HG03354 (cell line): ENCODE results near the gene ALS2CL.

ENCODE experiments used
- ATAC-seq: cut with Tn5 transposase; IDR thresholded peaks from one replicate; pipeline ENCODE4 v1.9.1; 2021; ENCODE audit warnings: mild to moderate bottlenecking; ENCODE audit not compliant: unreplicated experiment, poor library complexity, severe bottlenecking

ALS2CL gene

DNA sequence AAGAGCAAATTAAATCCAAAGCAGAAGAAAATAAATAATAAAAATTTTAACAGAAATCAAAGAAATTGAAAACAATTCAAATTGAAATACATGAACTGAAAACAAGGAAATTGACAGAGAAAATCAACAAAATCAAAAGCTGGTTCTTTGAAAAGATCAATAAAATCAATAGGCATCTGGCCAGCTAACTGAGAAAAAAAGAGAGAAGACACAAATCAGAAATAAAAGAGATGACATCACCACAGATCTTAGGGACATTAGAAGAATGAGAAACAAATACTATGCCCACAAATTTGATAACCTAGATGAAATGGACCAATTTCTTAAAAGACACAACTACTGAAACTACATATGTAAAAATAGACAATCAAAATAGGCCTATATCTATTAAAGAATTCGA is 42.4 kb downstream of the ALS2CL start:
- no peak for ATAC-seq

DNA sequence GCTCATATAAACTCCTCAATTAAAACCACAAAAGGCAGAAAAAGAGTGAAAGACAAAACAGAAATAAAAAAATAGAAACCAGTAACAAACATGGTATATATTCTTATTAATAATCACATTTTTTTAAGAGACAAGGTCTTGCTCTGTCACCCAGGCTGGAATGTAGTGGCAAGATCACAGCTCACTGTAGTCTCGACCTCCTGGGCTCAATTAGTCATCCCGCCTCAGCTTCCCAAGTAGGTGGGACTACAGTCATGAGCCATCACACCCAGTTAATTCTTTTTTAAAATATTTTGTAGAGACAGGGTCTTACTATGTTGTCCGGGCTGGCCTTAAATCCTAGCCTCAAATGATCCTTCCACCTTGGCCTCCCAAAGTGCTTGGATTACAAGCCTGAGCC is 44.0 kb downstream of the ALS2CL start:
- ATAC-seq, result no peak

DNA sequence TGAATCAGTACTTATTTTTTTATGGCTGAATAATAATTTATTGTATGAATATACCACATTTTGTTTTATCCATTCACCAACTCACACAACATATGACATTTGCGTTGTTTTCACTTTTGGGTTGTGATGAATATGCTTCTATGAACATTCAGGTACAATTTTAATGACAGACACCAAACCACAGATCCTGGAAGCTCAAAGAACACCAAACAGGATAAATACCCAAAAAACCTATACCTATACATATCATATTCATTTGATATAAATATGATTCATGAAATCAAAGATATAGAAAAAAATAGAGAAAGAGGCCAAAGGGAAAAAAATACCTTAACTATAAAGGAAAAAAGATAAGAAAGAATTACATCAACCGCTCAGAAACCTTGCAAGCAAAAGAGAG is 45.4 kb downstream of the ALS2CL start:
- no peak for ATAC-seq

DNA sequence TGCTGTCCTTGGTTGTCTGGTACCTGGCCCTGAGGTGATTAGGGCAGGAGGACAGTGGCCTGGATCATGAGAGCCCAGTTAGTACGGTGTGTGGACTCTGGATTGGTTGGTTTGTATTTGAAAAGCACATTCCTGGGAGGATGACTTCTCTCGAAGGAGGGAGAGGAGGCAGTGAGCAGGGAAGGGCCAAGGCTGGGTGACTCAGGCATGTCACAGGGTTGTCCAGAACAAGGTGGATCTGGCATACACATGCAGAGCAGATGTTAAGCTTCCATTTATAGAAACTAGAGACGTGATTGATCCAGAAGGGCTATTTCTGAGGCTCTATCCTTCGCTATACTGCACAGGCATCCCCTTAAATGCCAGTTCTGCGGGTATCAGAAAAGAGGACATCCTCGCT is 46.8 kb downstream of the ALS2CL start:
- no peak for ATAC-seq

GRCh38 chr3:46643701-46644100 is 49.8 kb downstream of the ALS2CL start:
- no peak for ATAC-seq

- no peak for ATAC-seq
Observed at GRCh38 chr3:46642971-46643370, 50.5 kb downstream of the ALS2CL start.

DNA sequence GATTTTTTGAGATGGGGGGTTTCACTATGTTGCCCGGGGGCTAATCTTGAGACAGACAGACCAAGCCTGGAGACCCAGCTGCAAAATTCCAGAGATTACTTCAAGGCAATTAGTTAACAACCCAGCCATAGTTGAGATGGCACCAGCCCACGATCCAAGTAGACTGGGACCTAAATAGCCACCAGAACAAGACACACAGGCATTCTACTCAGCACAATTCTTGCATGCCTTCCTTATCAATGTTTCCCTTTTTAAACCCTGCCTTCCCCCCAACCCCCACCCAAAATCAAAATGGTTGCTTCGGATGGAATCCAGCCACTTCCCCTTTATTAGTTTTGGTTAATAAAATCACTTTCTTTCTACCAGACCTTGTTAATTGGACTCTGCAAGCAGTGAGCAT is 52.6 kb downstream of the ALS2CL start:
- no peak for ATAC-seq

GRCh38 chr3:46639221-46639620 is 54.3 kb downstream of the ALS2CL start:
- ATAC-seq, result no peak

DNA sequence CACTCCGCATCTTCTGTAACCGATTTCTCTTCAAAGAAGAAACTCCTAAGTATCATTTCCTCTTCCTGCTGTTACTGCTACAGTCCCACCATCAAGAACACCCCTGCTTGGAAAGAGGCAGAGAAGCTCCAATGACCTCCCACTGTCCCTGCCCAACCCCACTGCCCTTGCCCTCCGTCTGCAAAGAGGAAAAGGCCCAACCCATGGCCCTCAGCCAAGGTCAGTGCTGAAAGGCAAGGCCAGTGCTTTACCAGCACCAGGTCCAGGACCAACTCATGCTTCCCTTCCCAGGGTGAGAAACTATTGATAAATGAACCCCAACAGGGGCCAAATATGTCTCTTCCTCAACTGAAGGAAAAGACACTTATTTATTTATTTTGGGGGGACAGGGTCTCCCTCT is 58.6 kb downstream of the ALS2CL start:
- no peak for ATAC-seq

GRCh38 chr3:46632792-46633191 is 60.7 kb downstream of the ALS2CL start:
- no peak for ATAC-seq

GRCh38 chr3:46629551-46630517 is 63.6 kb downstream of the ALS2CL start:
- peak; percentile 94 for ATAC-seq

GRCh38 chr3:46628901-46629369 is 64.5 kb downstream of the ALS2CL start:
- no peak for ATAC-seq

DNA sequence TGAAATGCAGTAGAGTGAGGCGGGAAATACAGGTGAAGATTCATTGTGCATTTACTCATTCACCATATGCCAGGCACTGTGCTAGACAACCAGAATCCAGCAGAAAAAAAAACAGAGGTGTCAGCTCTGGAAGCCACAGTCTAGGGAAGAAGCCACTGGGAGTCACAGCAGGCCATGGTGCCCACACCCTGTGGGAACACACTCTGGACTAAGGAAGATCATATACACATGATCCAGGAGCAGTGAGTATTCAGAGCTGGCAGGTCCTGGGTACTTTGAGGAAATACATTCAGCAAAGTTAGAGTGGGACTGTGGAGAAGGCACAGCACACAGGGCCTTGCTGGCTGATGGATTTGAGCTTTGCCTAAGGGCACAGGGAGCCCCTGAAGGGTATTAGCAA is 66.4 kb downstream of the ALS2CL start:
- no peak for ATAC-seq

DNA sequence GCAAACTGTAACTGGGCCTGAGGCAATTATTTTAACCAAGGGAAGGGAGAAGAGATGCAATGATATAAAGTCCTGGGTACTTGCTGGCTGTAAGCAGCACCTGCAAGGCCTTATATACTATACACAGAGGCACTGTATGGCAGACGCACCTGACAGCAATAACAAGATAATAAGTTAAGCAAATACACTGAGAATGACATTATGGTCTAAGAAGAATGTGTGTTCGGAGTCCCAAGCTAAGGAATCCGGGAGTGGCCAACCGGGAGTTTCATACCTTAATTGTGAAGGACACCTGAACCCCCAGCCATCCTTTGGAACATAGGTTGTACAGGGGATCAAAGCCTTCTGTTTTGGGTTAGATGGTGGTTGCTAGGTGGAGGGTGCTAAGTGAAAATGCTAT is 67.4 kb downstream of the ALS2CL start:
- ATAC-seq, result no peak

DNA sequence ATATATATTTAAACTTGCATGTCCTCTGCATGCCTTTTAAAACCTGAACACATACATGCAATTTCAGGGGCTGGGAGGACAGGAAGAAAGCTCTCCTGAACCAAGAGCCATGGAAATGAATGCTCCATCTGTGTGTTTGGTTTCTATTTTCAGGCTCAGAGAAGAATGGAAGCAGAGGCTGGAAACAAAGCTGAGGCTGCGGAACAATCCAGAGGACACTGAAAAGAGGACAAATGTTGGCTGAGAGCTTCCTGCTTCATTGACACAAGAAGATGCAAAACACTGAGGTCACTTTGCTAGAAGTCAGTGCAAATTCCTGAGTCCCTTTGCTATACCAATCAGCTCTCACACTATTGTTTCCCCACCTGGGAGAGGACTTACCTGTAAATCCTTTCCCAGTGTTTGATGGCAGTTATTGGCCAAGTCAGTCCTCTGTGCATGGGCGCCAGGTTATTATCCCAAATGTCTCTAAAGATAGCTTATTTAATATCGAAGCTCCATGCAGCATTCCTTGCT is 68.4 kb downstream of the ALS2CL start:
- ATAC-seq, result no peak

DNA sequence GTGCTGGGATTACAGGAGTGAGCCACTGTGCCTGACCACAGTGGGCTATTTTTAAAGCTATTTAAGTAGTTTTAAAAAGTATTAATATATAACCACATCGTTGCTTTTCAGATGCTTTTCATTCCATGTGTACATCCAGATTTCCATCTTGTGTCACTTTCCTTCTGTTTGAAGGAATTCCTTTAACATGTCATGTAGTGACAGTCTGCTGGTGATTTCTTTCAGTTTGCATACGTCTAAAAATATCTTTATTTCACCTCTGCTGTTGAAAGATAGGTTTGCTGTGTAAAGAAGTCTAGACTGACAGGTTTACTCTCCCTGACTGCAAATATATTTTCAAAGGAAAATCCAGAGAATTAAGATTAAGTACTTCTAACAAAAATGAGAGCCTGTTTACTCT is 68.9 kb downstream of the ALS2CL start:
- ATAC-seq, result no peak

DNA sequence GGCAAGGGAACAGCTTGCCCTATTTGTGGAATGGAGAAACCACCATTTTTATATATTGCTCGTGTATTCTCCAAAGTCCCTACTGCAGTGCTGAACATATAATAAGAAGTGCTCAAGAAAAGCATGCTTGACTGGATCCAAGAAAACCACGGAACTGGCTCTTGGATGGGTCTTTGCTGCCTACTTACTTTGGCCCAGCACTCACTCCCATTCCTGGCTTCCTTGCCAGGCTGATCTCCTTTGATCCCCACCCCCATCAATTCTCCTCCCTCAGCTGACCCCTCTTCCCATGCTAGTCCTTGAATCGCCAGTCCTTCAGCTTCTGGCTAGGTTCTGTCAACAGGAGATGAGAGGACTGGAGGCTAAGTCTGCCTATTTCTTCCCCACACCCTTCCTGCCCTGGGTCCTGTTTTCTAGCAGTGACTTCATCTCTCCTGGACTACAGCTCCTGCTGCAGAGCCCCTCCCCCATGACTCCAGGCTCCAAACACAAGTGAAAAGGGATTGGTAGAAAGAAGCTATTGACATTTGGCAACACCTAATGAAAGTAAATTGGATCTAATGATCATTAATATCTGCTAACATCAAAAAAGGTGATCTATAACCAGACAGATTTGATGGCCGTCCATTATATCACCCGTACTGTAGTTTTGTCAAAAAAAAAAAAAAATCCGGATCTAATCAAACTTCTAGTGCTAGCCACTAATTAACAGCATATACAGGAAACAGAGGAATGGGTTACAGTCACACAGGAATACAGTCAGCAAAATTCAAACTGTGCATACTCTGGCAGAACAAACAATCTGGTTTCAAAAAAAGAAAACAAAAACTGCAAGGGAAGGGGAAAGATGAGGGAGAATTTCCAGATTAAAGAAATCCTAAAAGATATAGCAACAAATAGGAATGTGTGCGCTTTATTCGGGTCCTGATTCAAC is 73.4 kb downstream of the ALS2CL start:
- no peak for ATAC-seq
